ENCODE results near the gene MEF2C.

Gene MEF2C

DNA sequence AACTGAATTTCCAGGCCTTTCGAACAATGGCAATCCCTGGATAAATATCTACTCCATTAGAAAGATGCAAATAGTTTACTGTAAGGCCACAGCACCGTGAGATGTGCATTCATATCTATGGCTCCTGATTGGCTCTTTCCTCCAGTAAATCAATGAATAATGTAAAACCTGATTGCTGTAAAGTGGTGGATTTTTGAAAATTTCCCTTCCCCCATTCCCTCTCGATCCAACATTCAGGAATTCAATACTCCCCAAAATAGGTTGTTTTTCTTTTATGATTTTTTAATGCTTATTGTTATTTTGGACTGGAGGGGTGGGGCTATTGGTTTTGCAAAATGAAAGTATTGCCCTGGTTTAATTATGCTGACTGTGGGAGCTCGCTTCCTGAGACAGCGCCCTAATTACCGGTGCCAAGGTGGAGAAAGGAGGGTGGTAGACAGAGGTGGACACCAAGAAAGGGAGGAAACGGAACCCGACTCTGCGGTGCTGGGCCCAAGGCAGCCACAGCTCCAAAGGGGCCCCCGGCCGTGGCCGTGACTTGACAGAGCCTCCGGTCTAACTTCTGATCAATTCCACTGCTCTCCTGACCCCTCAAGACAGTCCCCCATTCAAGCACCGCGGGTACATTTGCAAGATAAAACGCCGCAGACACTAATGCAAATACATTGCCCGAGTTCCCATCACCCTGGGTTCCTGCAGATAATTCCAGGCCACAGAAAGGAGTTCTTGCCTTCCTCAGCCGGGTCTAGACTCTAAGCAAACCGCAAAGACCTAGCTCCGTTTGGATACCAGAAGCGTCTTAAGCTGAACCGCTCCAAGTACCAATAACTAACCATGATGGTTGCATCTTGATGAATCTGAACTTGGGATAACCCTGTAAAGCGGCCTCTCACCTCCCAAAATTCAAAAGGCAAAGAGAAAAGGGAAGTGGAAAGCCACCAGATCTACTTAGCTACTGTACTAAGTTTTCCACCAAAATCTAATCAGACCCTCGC is 211.2 kb downstream of the MEF2C start:
- DNase-seq: no peak

DNA sequence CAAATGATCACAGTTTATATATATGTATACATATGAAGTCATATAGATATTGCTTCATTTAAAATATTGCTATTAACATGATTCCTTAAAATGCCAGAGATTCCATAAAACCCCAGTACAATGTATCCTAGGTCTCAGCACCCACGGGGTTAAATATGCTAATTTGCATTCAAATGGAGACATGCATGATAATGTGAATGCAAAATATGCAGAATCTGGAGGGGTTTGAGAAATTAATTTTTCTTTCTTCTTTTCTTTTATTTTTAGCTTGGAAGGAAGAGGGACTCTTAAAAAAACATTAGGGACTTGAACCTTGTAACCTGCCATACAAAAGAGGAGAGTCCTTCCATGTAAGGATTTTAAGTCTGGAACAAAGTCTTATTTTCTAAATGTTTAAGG is 211.9 kb downstream of the MEF2C start:
- DNase-seq: no peak

DNA sequence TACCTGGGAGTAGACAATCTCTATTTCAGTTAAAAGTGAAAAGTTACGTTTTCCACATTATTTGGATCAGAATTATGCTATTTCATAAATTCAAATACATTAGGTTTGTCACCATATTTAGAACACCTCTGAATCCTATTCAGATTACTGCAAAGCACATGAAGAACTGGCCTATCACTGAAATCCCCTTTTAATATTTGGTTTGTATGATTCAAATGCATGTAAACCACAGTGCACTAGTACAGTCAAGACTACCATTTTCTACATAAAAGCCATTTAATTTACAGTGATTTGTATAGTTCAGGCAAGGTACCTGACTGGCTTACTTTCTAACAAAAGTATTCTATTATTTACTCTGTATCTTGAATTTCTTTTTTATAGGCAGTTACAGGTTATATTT is 212.5 kb downstream of the MEF2C start:
- DNase-seq: no peak

DNA sequence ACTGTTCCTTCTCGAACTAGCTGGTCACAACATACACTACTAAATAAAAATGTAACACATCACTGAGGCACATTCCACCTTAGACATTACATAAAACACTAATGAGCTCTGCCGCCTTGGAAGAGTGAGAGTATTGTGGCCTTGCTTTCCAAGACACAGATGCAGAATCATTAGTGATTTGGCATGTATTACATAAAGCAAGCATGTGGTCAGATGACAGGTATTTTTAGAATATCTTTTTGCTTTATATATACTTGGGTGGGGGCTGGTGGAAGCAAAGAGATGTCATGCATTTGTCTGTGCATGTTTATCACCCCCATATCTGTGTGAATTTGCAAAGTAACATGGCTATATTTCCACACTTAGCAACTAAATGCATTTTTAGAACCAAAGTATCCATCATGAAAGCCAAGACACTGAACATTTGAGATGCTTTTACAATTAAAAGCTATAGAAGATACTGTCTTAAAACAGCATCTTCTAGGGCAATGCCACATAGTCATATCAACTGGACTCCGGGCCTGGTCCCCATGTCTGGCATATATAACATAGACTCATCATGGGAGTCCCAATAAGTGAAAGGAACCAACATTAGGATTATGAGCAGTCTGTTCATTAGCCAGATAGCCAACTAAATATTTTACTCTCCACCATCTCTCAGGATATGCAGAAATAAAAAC is 213.5 kb downstream of the MEF2C start:
- no peak for DNase-seq

DNA sequence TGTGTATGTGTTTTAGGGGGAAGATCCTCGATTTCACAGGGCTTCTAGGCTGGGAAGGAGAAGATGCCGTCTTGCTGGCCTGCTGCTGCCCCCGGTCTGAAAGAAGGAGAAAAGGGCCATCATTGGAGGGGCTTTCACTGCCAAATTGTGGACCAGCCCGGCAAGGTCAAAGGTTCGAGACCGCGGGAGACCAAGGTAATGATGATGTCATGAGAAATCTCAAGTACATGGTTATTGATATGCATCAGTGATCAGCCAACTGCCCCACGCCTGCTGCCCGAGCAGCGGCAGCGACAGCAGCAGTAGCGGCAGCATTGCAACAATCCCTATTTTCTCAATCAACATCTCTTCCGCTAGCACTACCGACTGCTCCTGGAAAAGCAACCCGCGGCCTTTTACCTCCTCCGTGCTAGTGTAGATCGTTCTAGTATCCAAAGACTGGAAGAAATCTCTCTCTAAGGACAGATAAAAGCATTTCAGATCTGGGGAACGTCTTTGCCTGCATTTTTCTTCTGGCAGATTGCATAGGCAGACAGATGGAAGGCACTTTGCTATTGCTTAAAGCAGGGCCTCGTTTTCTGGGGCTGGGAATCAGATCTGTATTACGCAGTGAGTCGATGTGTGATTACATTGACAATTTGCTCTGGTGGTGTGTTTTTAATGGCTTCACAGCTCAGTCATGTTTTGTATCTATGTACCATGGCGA is 215.3 kb downstream of the MEF2C start:
- no peak for DNase-seq
